B cell (primary cell): Measurements from ENCODE around the gene SIK1.

Source experiments
- EZH2 ChIP-seq: IDR thresholded peaks from 2 replicates; pipeline ENCODE4 v1.6.1; 2012; ENCODE audit warnings: borderline replicate concordance, low read depth, mild to moderate bottlenecking, moderate library complexity, low read length; ENCODE audit not compliant: insufficient read depth, poor library complexity, severe bottlenecking
- TF ChIP-seq, protein P1 (sequence below): fragments of 200-600 bp; IDR thresholded peaks from one replicate; pipeline ENCODE4 v1.8.0; 2022; ENCODE audit warnings: antibody characterized with exemption, mild to moderate bottlenecking

DNA sequence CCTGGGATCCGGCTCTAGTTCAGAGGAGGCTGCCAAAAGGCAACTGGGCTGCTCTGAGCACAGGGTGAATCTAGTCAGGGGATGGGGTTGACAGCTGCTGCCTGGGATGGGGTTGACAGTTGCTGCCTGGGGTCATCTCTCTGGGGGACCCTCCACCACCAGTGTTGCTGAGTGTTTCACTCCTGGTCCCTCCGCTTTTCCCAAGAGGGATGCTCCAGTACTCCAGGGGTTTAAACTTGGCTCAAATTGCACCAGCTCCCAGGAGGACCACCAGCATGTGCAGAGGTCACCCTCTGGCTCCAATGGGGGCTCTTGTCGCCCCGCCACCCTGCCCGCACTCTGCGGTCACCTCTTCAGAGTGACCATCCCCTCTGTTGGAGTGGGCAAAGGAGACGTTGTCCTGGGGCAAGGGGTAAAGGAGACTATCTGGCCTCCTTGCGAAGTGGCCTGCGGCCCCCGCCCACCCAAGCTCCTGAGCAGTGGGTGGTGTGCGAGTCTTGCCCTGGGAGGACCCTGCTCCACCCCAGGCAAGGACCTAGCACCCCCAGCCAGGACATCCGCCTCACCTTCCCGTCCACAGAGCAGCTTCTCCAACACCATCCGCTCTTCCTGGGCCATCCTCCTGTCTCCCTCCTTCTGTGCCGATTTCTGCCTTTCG lies 52.6 kb downstream of the SIK1 start:
- TF ChIP-seq, protein P1, sequence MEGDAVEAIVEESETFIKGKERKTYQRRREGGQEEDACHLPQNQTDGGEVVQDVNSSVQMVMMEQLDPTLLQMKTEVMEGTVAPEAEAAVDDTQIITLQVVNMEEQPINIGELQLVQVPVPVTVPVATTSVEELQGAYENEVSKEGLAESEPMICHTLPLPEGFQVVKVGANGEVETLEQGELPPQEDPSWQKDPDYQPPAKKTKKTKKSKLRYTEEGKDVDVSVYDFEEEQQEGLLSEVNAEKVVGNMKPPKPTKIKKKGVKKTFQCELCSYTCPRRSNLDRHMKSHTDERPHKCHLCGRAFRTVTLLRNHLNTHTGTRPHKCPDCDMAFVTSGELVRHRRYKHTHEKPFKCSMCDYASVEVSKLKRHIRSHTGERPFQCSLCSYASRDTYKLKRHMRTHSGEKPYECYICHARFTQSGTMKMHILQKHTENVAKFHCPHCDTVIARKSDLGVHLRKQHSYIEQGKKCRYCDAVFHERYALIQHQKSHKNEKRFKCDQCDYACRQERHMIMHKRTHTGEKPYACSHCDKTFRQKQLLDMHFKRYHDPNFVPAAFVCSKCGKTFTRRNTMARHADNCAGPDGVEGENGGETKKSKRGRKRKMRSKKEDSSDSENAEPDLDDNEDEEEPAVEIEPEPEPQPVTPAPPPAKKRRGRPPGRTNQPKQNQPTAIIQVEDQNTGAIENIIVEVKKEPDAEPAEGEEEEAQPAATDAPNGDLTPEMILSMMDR = no peak
- no peak for TF ChIP-seq EZH2
